GM23338 (cell line): Measurements from ENCODE around the gene FAM43A. TPM values are rescaled to one million over a fixed set of nuclear protein-coding genes. Genes with fewer than 3 reads are reported as not detected.
A peak's percentile ranks its signal among the peaks of the same experiment; 100 is the strongest.

ENCODE experiments used
- ATAC-seq: fragments of 200-7000 bp; cut with Tn5 transposase; 3 replicates; pipeline ENCODE4 v1.9.1; 2020
- DNase-seq: peaks from one replicate; pipeline ENCODE4 v3.0.0-alpha.2; 2015; ENCODE audit warnings: low spot score
- H2AFZ ChIP-seq: fragments of 200-600 bp; sonication (generic); 2 replicates; pipeline ENCODE4 v1.8.0; 2016; ENCODE audit warnings: antibody characterized with exemption, mild to moderate bottlenecking, moderate library complexity
- H3F3A ChIP-seq: fragments of 200-600 bp; sonication (generic); replicated peaks from 2 replicates; pipeline ENCODE4 v1.8.0; 2017; ENCODE audit warnings: antibody characterized with exemption, mixed run types, low read depth
- H3K27ac ChIP-seq: fragments of 200-600 bp; sonication (generic); 2 replicates; pipeline ENCODE4 v1.6.1; 2016; ENCODE audit warnings: low read depth
- H3K27me3 ChIP-seq: fragments of 200-600 bp; sonication (generic); 2 replicates; pipeline ENCODE4 v1.8.0; 2016; ENCODE audit warnings: mild to moderate bottlenecking, mixed run types, moderate library complexity; ENCODE audit not compliant: insufficient read depth
- H3K36me3 ChIP-seq: fragments of 200-600 bp; sonication (generic); 2 replicates; pipeline ENCODE4 v1.8.0; 2016; ENCODE audit warnings: mild to moderate bottlenecking; ENCODE audit not compliant: insufficient read depth
- H3K4me1 ChIP-seq: fragments of 200-600 bp; sonication (generic); 2 replicates; pipeline ENCODE4 v1.8.0; 2016; ENCODE audit warnings: mild to moderate bottlenecking, moderate library complexity; ENCODE audit not compliant: insufficient read depth
- H3K4me2 ChIP-seq: fragments of 200-600 bp; sonication (generic); 2 replicates; pipeline ENCODE4 v1.7.1; 2017; ENCODE audit warnings: mixed run types
- H3K4me3 ChIP-seq: fragments of 200-600 bp; sonication (generic); 2 replicates; pipeline ENCODE4 v1.6.1; 2016; ENCODE audit warnings: mixed run types
- H3K79me2 ChIP-seq: fragments of 200-600 bp; sonication (generic); replicated peaks from 2 replicates; pipeline ENCODE4 v1.8.0; 2017; ENCODE audit warnings: mild to moderate bottlenecking; ENCODE audit not compliant: insufficient read depth
- H3K9me2 ChIP-seq: fragments of 200-600 bp; sonication (generic); 2 replicates; pipeline ENCODE4 v1.8.0; 2017; ENCODE audit not compliant: insufficient read depth
- H4K20me1 ChIP-seq: fragments of 200-600 bp; sonication (generic); replicated peaks from 2 replicates; pipeline ENCODE4 v1.8.0; 2017; ENCODE audit warnings: mild to moderate bottlenecking; ENCODE audit not compliant: insufficient read depth
- H3K27ac Mint-ChIP-seq: 2 replicates; pipeline ENCODE4 v1.8.0; 2020; ENCODE audit warnings: inconsistent platforms, mild to moderate bottlenecking, moderate library complexity, mixed read lengths
- H3K27me3 Mint-ChIP-seq: 3 replicates; pipeline ENCODE4 v1.8.0; 2022; ENCODE audit warnings: low read depth, mild to moderate bottlenecking, moderate library complexity, mixed read lengths, inconsistent platforms; ENCODE audit not compliant: insufficient read depth, poor library complexity
- H3K36me3 Mint-ChIP-seq: 3 replicates; pipeline ENCODE4 v1.8.0; 2021; ENCODE audit warnings: low read depth, mild to moderate bottlenecking, inconsistent platforms, moderate library complexity, mixed read lengths
- H3K4me1 Mint-ChIP-seq: 3 replicates; pipeline ENCODE4 v1.8.0; 2020; ENCODE audit warnings: mild to moderate bottlenecking, inconsistent platforms, mixed read lengths
- H3K4me3 Mint-ChIP-seq: 3 replicates; pipeline ENCODE4 v1.8.0; 2021; ENCODE audit warnings: moderate library complexity, mild to moderate bottlenecking, inconsistent platforms, mixed read lengths
- H3K9me3 Mint-ChIP-seq: 3 replicates; pipeline ENCODE4 v1.8.0; 2020; ENCODE audit warnings: moderate library complexity, mild to moderate bottlenecking, inconsistent platforms, mixed read lengths
- CTCF ChIP-seq, 2 experiments: fragments of 200-600 bp in 1 of 2; sonication (generic) in 1 of 2; conservative IDR thresholded peaks; 2 replicates each; pipeline versions ENCODE4 v1.5.1 to v1.6.1; 2016 to 2017; ENCODE audit warnings: antibody characterized with exemption in 2 of 2, low read depth in 2 of 2, mild to moderate bottlenecking in 2 of 2, moderate library complexity in 1 of 2
- ETS1 ChIP-seq: IDR thresholded peaks from 2 replicates; pipeline ENCODE4 v1.6.1; 2016; ENCODE audit warnings: antibody characterized with exemption
- JUNB ChIP-seq: IDR thresholded peaks from one replicate; pipeline ENCODE4 v1.6.1; 2016; ENCODE audit warnings: antibody characterized with exemption; ENCODE audit not compliant: unreplicated experiment
- NANOG ChIP-seq: IDR thresholded peaks from 2 replicates; pipeline ENCODE4 v1.6.1; 2016; ENCODE audit warnings: antibody characterized with exemption, borderline replicate concordance
- POLR2AphosphoS5 ChIP-seq: IDR thresholded peaks from 2 replicates; pipeline ENCODE4 v1.6.1; 2016; ENCODE audit warnings: antibody characterized with exemption, low read depth
- REST ChIP-seq: IDR thresholded peaks from one replicate; pipeline ENCODE4 v1.6.1; 2018; ENCODE audit warnings: antibody characterized with exemption; ENCODE audit not compliant: unreplicated experiment
- STAT1 ChIP-seq: IDR thresholded peaks from one replicate; pipeline ENCODE4 v1.6.1; 2016; ENCODE audit warnings: antibody characterized with exemption; ENCODE audit not compliant: unreplicated experiment
- ZNF114 ChIP-seq: fragments of 250-450 bp; sonication (Bioruptor Pico); IDR thresholded peaks from 2 replicates; pipeline ENCODE4 v1.5.0; 2020; ENCODE audit warnings: mild to moderate bottlenecking, moderate library complexity
- ZNF331 ChIP-seq: fragments of 250-450 bp; sonication (Bioruptor Pico); IDR thresholded peaks from 2 replicates; pipeline ENCODE4 v1.5.0; 2020; ENCODE audit warnings: low read depth, mild to moderate bottlenecking, moderate library complexity
- polyA plus RNA-seq: library from polyadenylated mRNA; unstranded; fragments of >200 nt; fragmentation: Nextera tagmentation; extraction: Ambion mirVana; gene quantifications from 2 replicates; pipeline ENCODE4 v1.2.1, GENCODE V29; 2016
- total RNA-seq: library from RNA; depleted of rRNA; stranded (reverse); fragments of >200 nt; shearing (Covaris generic); gene quantifications from 2 replicates; pipeline ENCODE4 v1.2.3, GENCODE V29; 2014

Gene FAM43A
- total and polyA plus RNA-seq, 2 experiments from 2014 or later: 2.4 to 6.4 TPM

GRCh38 chr3:194637541-194638400 is 47.9 kb upstream of the FAM43A start (continued):
- TF ChIP-seq REST (no peak), STAT1 (no peak), JUNB (no peak), ZNF114 (CRISPR knock-in tag) (no peak), POLR2AphosphoS5 (no peak), ETS1 (no peak), ZNF331 (CRISPR knock-in tag) (no peak)

- ATAC-seq (no peak), DNase-seq (no peak)
- Histone ChIP-seq H3K4me1 (0 out of 2 replicates have a peak, but pooled peaks cover under 1% of the 10 kb centered on the region), H3K27me3 (no peaks in the 10 kb centered on the region), H3K27ac (no peak overlapping the region), H3K36me3 (peaks cover 13% of the 10 kb centered on the region), H3K79me2 (no peaks in the 10 kb centered on the region), H4K20me1 (no peaks in the 10 kb centered on the region; the same call in 1 of the 2 replicates), H3K4me2 (no peak overlapping the region), H3K4me3 (no peak overlapping the region), H3K9me2 (no peaks in the 10 kb centered on the region), H2AFZ (no peak overlapping the region), H3F3A (no peaks in the 10 kb centered on the region)
- Mint-ChIP-seq H3K9me3 (no peaks in the 10 kb centered on the region; the same call in 2 of the 3 replicates), H3K27ac (peak overlapping the region; percentile 5), H3K27me3 (no peaks in the 10 kb centered on the region), H3K36me3 (peaks cover 37% of the 10 kb centered on the region), H3K4me3 (no peak overlapping the region), H3K4me1 (no peaks in the 10 kb centered on the region; the same call in 2 of the 3 replicates)
- TF ChIP-seq NANOG (no peak), CTCF (conservative IDR thresholded peaks at IDR 0.05; ENCODE audit: low read depth in 2 of 2) (no peak)
Observed at GRCh38 chr3:194638991-194639605, 46.6 kb upstream of the FAM43A start.
